Measurements from ENCODE around the gene RFX1. TPM values are rescaled to one million over a fixed set of nuclear protein-coding genes. Genes with fewer than 3 reads are reported as not detected.
A peak's percentile ranks its signal among the peaks of the same experiment; 100 is the strongest.

Gene RFX1
- total RNA-seq, 1 donor from 2014 or later = 7.0 TPM

- no peak for DNase-seq (ENCODE audit: low read depth)
These were observed 51.9 kb downstream of the RFX1 start for GRCh38 chr19:13954185-13954584.

GRCh38 chr19:13952931-13953531, 53.1 kb downstream of the RFX1 start:
- DNase-seq (ENCODE audit: low read depth) = no peak
- no peaks in the 10 kb centered on the region for H3K27me3 ChIP-seq (ENCODE audit: control insufficient read depth, insufficient read depth, low read length)
- H3K4me3 ChIP-seq (ENCODE audit: low read depth, low read length) = peak overlapping the region; percentile 88
- TF ChIP-seq CTCF (IDR thresholded peaks at IDR 0.05; ENCODE audit: insufficient read depth, low read length, poor library complexity, severe bottlenecking) = peak; percentile 13
- peaks cover 1% of the 10 kb centered on the region for H3K36me3 ChIP-seq (ENCODE audit: control insufficient read depth, insufficient read depth, low read length)

More at GRCh38 chr19:13954185-13954584, 51.9 kb downstream of the RFX1 start:
- H3K27me3 ChIP-seq (ENCODE audit: control insufficient read depth, insufficient read depth, low read length) = no peaks in the 10 kb centered on the region
- peaks cover 1% of the 10 kb centered on the region for H3K36me3 ChIP-seq (ENCODE audit: control insufficient read depth, insufficient read depth, low read length)
- H3K4me3 ChIP-seq (ENCODE audit: low read depth, low read length) = no peak overlapping the region
- TF ChIP-seq CTCF (IDR thresholded peaks at IDR 0.05; ENCODE audit: insufficient read depth, low read length, poor library complexity, severe bottlenecking) = no peak

- no peaks in the 10 kb centered on the region for H3K27me3 ChIP-seq (ENCODE audit: control insufficient read depth, insufficient read depth, low read length)
- TF ChIP-seq CTCF (IDR thresholded peaks at IDR 0.05; ENCODE audit: insufficient read depth, low read length, poor library complexity, severe bottlenecking) = no peak
- peaks cover 1% of the 10 kb centered on the region for H3K36me3 ChIP-seq (ENCODE audit: control insufficient read depth, insufficient read depth, low read length)
- peak; percentile 98 for DNase-seq (ENCODE audit: low read depth)
- H3K4me3 ChIP-seq (ENCODE audit: low read depth, low read length) = peak within 1 kb of the TSS; percentile 88
These were observed 53.8 kb downstream of the RFX1 start, which contains the start of gene DCAF15 for GRCh38 chr19:13952154-13952930. Gene DCAF15 (plus strand): TSS chr19:13952509. CDS start chr19:13952513, 4 bp downstream.

- no peaks in the 10 kb centered on the region for H3K27me3 ChIP-seq (ENCODE audit: control insufficient read depth, insufficient read depth, low read length)
- no peak for TF ChIP-seq CTCF (IDR thresholded peaks at IDR 0.05; ENCODE audit: insufficient read depth, low read length, poor library complexity, severe bottlenecking)
- H3K36me3 ChIP-seq (ENCODE audit: control insufficient read depth, insufficient read depth, low read length) = peaks cover 1% of the 10 kb centered on the region
- H3K4me3 ChIP-seq (ENCODE audit: low read depth, low read length) = peak overlapping the region; percentile 21
- no peak for DNase-seq (ENCODE audit: low read depth)
These were observed 54.3 kb downstream of the RFX1 start for GRCh38 chr19:13951799-13952153.

GRCh38 chr19:13951043-13951442, 55.1 kb downstream of the RFX1 start:
- Histone ChIP-seq H3K4me3 (ENCODE audit: low read depth, low read length) (no peak overlapping the region), H3K36me3 (ENCODE audit: control insufficient read depth, insufficient read depth, low read length) (peaks cover 1% of the 10 kb centered on the region), H3K27me3 (ENCODE audit: control insufficient read depth, insufficient read depth, low read length) (no peaks in the 10 kb centered on the region)
- DNase-seq (ENCODE audit: low read depth) = no peak
- TF ChIP-seq CTCF (IDR thresholded peaks at IDR 0.05; ENCODE audit: insufficient read depth, low read length, poor library complexity, severe bottlenecking) = no peak

All from kidney epithelial cell (primary cell).